Thyroid gland (tissue), 4 donors: ENCODE data around the gene SYNPO2.

Experiments
- CTCF ChIP-seq, 6 experiments: fragments of 200-600 bp in 3 of 6; fragments of 450-650 bp in 3 of 6; sonication (generic) in 3 of 6; IDR thresholded peaks; one replicate each; pipeline ENCODE4 v1.5.1; 2016 to 2019; ENCODE audit warnings: antibody characterized with exemption in 6 of 6, mild to moderate bottlenecking in 2 of 6, inconsistent platforms in 1 of 6, moderate library complexity in 1 of 6
- POLR2A ChIP-seq, 2 donors: fragments of 450-650 bp; IDR thresholded peaks; one replicate each; pipeline ENCODE4 v1.6.1; 2017; ENCODE audit warnings: antibody characterized with exemption in 2 of 2, mild to moderate bottlenecking in 2 of 2, moderate library complexity in 1 of 2

DNA sequence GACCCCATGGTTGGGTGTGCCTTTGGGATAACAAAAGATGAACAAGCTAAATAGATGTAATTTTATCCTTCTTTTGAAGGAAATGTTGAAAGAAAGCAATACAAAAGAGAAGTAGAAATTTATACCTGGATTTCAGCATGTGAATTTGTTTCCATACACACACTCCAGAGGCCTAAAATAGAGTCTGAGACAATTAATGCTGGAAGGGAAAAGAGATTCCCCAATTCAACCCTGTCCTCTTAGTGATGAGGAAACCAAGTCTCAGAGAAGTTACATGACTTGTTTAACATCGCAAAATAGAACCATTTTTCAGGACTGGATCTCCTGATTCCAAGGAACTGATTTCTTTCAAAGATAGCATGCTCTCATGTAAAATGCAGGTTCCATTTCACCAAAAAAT is 209.7 kb downstream of the SYNPO2 start:
- TF ChIP-seq POLR2A (IDR thresholded peaks at IDR 0.05) (no peak), CTCF (IDR thresholded peaks at IDR 0.05) (no peak)
